ENCODE data around the gene MSTN. TPM values are rescaled to one million over a fixed set of nuclear protein-coding genes. Genes with fewer than 3 reads are reported as not detected.

The MSTN gene
- total RNA-seq, 2 donors from 2014 or later = not detected

DNA sequence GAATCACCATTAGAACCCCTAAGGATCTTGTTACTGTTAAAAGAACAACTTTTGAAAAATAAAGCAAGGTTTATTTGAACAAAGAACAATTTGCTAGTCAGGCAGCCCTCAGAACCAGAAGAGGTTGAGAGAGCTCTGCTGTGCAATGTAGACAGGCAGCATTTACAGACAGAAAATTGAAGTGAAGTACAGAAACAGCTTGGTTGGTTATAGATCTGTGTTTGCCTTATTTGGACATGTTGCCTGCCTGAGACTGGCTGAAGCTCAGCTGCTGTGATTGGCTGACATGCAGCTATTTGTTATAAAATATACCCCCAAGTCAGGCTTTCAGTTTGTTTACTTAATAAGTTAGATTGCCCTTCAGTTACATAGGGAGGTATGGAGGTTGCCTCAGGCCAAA lies 12.5 kb downstream of the MSTN start:
- Mint-ChIP-seq H3K4me3 (no peak overlapping the region), H3K36me3 (ENCODE audit: low read depth) (no peaks in the 10 kb centered on the region), H3K27ac (no peak overlapping the region), H3K9me3 (no peaks in the 10 kb centered on the region), H3K4me1 (no peaks in the 10 kb centered on the region), H3K27me3 (ENCODE audit: insufficient read depth) (no peaks in the 10 kb centered on the region)
- no peaks in the 10 kb centered on the region for H3K4me1 ChIP-seq (ENCODE audit: control insufficient read depth, insufficient read depth, low read length)
- no peaks in the 10 kb centered on the region for H3K27me3 ChIP-seq (ENCODE audit: control insufficient read depth, insufficient read depth, low read length, poor library complexity, severe bottlenecking)
- no peaks in the 10 kb centered on the region for H3K36me3 ChIP-seq (ENCODE audit: control insufficient read depth, insufficient read depth, low read length)
- TF ChIP-seq CTCF (conservative IDR thresholded peaks at IDR 0.05) = no peak
- no peak overlapping the region for H3K27ac ChIP-seq (ENCODE audit: low read depth, low read length)
- H3K9me3 ChIP-seq (ENCODE audit: control insufficient read depth, low read length) = no peaks in the 10 kb centered on the region
- H3K9ac ChIP-seq (ENCODE audit: extremely low read depth, low read length, poor library complexity, severe bottlenecking) = no peak overlapping the region
- no peak for DNase-seq
- no peak overlapping the region for H3K4me3 ChIP-seq (ENCODE audit: low read length)

DNA sequence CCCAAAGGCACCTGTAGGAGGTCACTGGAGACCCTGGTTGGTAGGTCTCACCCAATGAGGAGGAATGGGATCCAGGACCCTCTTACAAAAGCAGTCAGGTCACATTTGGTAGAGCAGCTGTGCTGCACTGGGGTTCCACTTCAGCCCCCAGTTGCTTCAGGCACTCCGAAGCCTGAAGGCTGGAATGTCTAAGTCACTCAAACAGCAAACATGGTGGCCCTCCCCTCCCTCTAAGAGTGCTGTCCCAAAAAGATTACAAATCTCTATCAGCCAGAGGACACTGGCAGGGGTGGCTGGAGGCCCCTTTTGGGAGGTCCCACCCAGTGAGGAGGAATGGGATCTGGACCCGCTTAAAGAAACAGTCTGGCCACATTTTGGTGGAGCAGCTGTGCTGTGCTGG lies 17.7 kb downstream of the MSTN start:
- Mint-ChIP-seq H3K9me3 (no peaks in the 10 kb centered on the region), H3K27ac (no peak overlapping the region), H3K4me3 (no peak overlapping the region), H3K4me1 (no peaks in the 10 kb centered on the region), H3K27me3 (ENCODE audit: insufficient read depth) (no peaks in the 10 kb centered on the region), H3K36me3 (ENCODE audit: low read depth) (no peaks in the 10 kb centered on the region)
- Histone ChIP-seq H3K4me1 (ENCODE audit: control insufficient read depth, insufficient read depth, low read length) (no peaks in the 10 kb centered on the region), H3K36me3 (ENCODE audit: control insufficient read depth, insufficient read depth, low read length) (no peaks in the 10 kb centered on the region), H3K4me3 (ENCODE audit: low read length) (no peak overlapping the region), H3K27me3 (ENCODE audit: control insufficient read depth, insufficient read depth, low read length, poor library complexity, severe bottlenecking) (no peaks in the 10 kb centered on the region), H3K9me3 (ENCODE audit: control insufficient read depth, low read length) (no peaks in the 10 kb centered on the region), H3K27ac (ENCODE audit: low read depth, low read length) (no peak overlapping the region), H3K9ac (ENCODE audit: extremely low read depth, low read length, poor library complexity, severe bottlenecking) (no peak overlapping the region)
- 96 to 100% methylated on average over 1 to 2 of the region's 2 CpGs for WGBS, 2 experiments (ENCODE audit: insufficient coverage in 1 of 2, insufficient read length in 1 of 2)
- no peak for TF ChIP-seq CTCF (conservative IDR thresholded peaks at IDR 0.05)
- no peak for DNase-seq

GRCh38 chr2:190043441-190043840 lies 19.1 kb downstream of the MSTN start:
- TF ChIP-seq CTCF (conservative IDR thresholded peaks at IDR 0.05) = no peak
- H3K9ac ChIP-seq (ENCODE audit: extremely low read depth, low read length, poor library complexity, severe bottlenecking) = no peak overlapping the region
- no peak overlapping the region for H3K27ac Mint-ChIP-seq
- no peak overlapping the region for H3K27ac ChIP-seq (ENCODE audit: low read depth, low read length)
- no peaks in the 10 kb centered on the region for H3K4me1 Mint-ChIP-seq
- H3K4me3 Mint-ChIP-seq = no peak overlapping the region
- no peaks in the 10 kb centered on the region for H3K36me3 ChIP-seq (ENCODE audit: control insufficient read depth, insufficient read depth, low read length)
- no peaks in the 10 kb centered on the region for H3K9me3 Mint-ChIP-seq
- H3K27me3 ChIP-seq (ENCODE audit: control insufficient read depth, insufficient read depth, low read length, poor library complexity, severe bottlenecking) = no peaks in the 10 kb centered on the region
- H3K27me3 Mint-ChIP-seq (ENCODE audit: insufficient read depth) = peaks cover under 1% of the 10 kb centered on the region
- no peaks in the 10 kb centered on the region for H3K36me3 Mint-ChIP-seq (ENCODE audit: low read depth)
- H3K4me3 ChIP-seq (ENCODE audit: low read length) = no peak overlapping the region
- WGBS, 2 experiments (ENCODE audit: insufficient coverage in 1 of 2, insufficient read length in 1 of 2) = 78 to 87% methylated on average over 2 to 3 of the region's 3 CpGs
- H3K9me3 ChIP-seq (ENCODE audit: control insufficient read depth, low read length) = no peaks in the 10 kb centered on the region
- no peaks in the 10 kb centered on the region for H3K4me1 ChIP-seq (ENCODE audit: control insufficient read depth, insufficient read depth, low read length)
- DNase-seq = no peak
